NCI-H146 treated with DMSO at 0.1 percent for 48 hours (cell line): ENCODE data around the gene CRACR2B.

Experiments used
- DNase-seq: peaks from one replicate; lab custom pipeline; 2025; ENCODE audit not compliant: unreplicated experiment; lab: John Stamatoyannopoulos, UW

The CRACR2B gene

DNA sequence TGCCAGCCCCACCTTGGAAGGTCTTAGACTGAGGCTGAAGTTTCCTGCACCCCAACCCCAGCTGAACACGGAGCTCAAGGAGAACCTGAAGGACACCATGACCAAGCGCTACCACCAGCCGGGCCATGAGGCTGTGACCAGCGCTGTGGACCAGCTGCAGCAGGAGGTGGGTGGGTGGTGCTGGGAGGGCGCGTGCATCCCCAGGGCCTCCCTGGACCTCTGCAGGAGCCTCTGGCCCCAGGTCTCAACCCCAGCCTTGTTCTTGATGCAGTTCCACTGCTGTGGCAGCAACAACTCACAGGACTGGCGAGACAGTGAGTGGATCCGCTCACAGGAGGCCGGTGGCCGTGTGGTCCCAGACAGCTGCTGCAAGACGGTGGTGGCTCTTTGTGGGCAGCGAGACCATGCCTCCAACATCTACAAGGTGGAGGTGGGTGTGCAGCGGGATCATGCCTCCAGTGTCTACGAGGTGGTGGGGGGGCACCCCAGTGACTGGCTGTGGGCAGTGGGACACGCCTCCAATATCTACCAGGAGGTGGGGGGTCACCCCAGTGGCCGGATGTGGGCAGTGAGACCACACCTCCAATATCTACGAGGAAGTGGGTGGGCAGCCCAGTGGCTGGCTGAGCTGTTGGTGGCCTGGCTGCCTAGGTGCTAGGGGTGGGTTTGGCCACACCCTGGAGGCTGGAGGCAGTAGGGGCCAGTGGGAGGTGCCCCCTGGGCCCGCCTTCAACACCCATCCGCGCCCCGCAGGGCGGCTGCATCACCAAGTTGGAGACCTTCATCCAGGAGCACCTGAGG is 9.7 kb downstream of the CRACR2B start:
- no peak for DNase-seq

DNA sequence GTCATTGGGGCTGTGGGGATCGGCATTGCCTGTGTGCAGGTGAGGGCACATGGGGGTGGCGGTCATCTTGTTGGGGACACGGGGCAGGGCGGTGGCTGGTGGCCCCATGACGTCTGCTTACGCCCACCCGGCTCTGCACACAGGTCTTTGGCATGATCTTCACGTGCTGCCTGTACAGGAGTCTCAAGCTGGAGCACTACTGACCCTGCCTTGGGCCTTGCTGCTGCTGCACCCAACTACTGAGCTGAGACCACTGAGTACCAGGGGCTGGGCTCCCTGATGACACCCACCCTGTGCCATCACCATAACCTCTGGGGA is 10.2 kb downstream of the CRACR2B start:
- no peak for DNase-seq

DNA sequence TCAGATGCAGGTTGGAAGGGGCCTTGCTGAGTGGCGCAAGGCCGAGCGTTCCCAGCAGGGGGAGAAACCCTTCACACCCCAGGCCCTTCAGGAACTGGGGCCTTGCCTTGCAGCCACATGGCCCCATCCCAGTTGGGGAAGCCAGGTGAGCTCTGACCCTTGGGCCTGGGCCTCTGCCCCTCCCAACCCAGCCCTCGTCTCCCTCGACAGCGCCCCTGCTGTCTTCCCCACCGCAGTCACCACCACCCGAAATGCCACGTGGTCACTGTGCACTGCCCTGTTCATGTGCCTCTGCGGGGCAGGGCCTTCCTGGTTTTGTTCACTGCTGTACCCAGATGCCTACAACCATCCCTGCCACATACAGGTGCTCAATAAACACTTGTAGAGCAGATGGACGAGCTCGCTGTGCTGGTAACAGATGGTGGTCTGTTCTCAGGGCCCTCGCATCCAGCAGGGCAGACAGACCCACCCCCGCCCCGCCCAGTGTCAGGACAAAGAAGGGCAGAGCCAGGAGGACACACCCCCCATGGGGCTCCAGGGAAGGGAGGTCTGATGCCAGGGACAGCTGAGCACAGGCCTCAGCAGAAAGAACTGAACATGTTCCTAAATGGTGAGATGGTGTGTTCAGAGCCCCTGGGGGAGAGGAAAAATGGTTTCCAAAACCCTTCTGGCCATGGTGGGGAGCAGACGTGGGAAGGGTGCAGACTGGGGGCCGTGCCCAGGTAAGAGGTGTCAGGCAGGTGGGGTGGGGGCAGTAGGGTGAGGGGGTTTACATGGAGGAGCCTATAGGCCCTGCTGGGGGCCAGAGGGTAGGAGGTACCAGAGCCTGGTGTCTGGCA is 10.9 kb downstream of the CRACR2B start:
- DNase-seq, result no peak

DNA sequence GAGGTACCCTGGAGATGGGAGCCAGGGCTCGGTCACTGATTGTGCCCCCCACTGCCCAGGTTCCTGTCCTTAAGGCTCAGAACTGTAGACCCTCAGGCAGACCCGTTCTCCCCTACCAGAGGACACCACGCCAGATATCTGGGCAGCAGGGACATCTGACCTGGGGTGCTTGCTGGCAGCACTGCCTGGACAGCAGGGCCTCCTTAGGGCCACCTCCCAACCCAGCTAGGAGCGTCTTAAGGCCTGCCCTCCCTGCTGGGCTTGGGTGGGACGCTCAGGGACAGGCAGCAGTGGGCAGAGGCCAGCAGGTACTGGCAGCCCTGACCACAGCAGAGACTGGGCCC is 11.5 kb downstream of the CRACR2B start:
- no peak for DNase-seq

DNA sequence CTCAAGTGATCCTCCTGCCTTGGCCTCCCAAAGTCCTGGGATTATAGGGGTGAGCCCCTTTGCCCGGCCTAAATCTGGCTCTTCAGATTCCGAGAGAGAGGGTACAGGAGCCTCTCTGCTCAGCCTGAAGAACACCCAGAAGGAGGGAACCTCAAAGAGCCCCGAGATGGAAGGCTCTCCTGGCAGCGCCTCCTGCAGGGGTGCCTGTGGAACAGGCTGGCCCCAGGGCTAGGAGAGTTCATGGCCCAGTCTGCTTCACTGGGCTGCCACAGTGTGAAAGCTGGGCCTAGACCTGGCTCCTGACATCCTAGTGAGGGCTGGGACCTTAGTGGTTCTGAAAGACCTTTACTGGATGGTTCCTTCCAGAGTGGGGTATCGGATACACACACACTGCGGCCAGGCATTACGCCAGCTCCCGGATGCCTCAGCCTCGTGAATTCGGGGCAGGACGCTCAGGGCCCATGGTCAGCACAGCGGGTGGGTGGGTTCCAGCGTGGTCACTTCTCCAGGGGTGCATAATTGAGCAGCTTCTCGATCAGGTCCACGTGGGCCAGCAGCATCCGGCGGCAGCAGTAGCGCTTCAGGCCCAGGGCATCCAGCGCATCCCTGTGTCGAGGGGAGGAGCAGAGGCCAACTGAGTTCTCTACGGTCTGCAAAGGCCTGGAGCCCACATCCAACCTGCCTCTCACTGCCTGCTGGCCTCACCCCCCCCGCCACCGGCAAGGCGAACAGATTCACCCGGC is 12.3 kb downstream of the CRACR2B start:
- DNase-seq, result no peak

DNA sequence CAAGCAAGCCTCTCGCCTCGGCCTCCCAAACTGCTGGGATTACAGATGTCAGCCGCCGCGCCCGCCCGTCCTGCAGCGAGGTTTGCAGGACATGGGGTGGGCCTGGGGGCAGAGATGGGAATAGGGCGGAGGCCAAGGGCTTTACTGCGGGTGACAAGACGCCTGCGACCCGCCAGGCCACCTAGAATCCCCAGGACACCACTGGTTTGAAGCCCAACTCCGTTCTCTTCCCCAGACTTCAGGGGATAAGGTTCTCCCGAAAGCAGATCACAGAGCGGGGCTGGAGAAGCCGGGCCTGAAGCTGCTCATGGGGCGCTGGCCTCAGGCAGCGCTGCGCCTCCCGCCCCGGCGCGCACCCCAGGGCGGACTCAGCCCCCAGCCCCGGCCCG is 14.3 kb downstream of the CRACR2B start:
- DNase-seq, result no peak

DNA sequence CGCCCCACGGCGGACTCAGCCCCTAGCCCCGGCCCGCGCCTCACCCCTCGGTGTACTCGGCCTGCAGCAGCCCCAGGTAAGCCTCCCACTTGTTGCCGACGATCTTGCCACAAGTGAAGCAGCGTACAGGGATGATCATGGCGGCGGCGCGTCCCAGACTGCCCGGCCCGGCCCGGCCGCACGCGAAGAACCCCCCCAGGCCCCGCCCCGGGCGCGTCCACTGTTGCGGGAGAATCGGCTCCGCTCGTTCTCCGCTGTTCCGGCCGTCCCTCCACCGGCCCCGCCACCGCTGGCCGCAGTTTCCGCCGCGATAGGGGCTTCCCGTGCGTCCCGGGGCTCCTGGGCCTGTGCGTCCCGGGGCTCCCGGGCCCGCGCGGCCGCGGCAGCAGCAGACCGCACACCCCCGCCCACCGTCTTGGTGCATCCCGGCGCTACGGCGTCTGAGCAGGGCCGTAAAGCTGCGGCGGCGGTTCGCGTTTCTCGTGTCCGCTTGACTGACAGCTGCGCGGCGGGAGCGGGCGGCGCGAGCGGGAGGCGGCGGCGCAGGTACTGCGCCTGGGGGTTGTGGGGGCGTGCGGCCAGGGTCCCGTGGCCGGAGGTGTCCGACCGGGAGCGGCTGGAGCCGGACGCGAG is 14.8 kb downstream of the CRACR2B start, which contains the start of the genes POLR2L and TSPAN4:
POLR2L (minus strand) TSS at position 160 of the 633 bp plus-strand sequence; CDS start at position 139, 21 bp downstream.
TSPAN4 (plus strand) TSS at position 483 of the 633 bp plus-strand sequence. CDS start 7,453 bp downstream, outside the sequence.
- peak; percentile 61 for DNase-seq

DNA sequence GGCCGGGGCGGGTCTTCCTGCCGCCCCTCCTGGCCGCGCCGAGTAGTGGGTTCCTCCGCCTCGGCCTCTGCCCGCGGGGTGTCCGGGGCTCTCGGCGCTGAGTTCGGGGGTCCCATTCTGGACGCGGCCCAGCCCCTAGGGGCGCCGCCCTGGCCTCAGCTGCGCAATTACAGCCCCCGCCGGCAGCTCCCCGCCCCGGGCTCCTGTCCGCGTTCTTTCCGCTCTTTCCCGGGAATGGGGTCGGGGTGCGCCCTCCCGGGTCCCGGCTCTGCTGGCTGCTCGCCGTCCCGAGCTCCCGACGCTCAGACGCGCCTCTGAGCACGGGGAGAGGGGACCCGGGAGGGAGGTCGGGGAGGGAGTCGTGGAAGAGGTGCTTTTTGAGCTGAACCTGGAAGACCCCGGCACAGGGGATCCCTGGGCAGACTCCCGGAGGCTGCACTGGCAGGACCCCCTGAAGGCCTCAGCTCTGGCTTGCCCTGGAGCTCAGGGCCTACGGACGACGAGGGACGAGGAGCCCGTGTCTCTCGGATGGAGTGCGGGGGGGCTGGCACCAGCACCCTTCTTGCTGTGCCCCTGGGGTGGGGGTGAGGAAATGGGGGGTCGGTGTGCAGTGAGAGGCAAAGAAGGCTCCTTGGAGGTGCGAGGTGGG is 15.5 kb downstream of the CRACR2B start:
- DNase-seq, result no peak

DNA sequence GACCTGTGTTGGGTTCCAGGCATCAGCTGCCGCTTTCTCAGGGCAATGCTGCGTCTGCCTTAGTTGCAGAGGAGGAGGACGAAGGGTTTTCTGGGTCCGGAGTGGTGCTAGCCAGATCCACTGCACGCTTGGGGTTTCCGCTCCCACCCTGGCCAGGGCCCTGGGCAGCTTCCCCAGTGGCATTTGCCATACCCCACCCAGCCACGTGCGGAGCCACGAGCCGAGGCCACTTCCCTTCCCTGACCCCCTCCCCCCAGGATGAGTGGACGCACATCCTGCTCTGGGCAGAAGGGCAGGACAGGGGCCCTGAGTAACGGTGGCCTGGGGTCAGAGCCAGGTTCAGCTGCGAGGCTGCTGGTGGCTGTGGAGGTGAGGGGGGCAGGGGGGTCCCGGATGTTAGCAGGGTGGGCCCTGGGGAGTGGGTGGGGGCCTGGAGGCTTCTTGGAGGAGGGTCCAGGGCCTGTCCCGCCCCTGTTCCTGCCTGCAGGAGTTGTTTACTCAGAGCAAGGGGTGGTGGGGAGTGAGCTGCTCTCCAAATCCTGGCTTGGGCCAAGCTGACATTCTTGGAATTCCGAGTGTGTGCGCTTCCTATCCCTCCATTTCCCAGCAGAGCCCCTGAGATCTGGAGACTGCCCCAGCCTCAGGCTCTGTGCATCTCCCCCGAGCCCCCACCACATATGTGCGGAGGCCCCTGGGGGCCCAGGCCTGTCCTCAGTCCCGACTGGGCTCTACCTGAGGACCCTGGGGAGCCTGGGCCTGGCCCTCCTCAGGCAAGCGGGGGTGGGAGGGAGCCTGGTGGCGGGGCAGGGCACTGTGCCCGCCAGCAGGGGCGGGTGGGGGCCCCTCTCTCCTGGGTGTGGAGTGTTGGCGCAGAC is 16.3 kb downstream of the CRACR2B start:
- no peak for DNase-seq

DNA sequence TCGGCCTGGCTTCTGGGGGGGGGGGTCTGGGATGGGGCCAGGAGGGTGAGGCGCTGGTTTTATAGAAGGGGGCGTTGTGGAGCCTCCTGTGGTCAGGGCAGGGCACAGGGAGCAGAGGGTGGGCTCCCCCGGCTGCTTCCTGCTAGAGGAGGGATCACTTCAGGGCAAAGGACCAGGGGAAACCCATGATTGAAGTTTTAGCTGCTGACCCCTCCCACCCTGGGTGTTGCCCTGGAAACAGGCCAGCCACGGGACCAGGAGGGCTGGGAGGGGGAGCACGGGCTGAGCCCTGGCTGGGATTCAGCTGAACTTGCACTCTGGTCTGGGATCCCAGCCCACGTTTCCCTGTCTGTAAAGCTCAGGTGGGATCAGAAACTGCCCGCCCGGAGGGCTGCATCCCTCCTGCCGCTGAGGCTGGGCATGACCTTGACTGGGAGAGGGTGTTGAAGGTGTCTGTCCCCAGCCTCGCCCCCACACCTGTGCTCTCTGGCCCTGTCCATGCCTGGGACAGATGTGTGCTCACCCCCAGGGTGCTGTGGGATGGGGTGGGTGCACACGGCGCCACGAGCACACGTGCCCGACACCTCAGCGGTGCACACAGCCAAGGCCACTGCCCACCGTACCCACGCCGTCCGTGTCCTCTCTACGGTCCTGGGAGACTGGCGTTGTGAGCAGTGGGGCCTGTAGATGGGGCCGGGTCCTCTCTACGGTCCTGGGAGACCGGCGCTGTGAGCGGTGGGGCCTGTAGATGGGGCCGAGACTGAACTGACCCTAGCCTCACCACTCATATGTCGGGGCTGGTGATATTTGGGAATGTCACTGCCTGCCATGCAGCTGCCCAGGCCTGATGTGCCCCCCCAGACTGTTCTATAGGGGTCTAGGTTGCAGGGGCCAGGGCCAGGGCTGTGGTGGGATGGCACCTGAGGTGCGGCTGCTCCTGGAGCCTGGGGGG is 17.2 kb downstream of the CRACR2B start:
- no peak for DNase-seq

DNA sequence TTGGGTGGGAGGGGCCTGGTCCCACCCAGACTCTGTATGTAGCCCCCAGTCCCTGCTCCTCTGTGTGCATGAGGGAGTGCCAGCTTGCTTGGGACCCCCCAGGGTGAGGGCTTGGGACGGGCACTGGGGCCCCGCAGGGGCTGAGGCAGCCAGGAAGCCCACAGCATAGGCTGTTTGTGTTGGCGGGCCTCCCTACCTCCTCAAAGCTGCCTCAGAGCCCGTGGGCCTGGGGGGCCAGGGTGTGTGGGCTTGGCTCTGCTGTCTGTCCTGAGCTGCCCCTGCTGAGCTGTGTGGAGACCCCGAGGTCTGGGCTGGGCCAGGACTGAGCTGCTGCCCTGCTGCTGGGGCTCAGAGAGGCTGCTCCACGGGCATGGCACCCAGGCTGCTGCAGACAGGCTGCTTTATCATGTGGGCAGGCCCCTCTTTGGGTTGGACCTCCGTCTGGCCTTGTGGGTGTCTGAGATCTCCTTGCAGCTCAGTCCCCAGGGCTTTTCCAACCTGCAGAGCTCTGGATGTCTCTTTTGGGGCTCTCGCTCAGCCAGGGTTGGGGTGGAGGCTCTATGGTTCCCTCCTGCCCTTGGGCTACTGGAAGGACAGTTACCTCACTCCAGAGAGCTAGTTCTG is 18.3 kb downstream of the CRACR2B start:
- no peak for DNase-seq

DNA sequence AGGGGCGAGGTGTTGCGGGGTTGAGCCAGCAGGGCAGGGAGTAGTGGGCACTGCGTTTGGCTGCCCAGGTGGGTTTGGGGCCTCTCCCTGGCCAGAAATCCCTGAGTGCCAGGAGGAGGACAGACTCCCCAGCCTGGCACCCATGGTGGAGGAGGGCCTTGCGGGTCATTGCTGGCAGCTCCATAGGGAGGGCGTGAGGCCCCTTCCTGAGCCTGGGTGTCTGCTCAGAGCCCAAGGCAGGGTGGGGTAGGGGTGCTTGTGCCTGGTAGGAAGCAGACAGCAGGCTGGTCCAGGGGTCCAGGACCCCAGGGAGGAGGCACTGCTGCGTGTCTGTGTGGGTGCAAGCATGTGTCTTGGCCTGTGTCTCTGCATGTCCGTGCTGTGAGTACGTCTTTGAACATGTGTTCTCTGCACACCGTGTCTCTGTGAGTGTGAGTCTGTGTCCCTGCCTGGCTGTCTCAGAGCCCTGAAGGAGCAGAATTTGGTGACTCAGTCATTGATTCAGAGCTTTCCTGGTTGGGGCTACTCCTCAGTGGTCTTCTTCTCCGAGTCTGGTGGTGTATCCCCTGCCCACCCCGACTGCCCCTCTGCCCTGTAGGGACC is 18.9 kb downstream of the CRACR2B start:
- no peak for DNase-seq

DNA sequence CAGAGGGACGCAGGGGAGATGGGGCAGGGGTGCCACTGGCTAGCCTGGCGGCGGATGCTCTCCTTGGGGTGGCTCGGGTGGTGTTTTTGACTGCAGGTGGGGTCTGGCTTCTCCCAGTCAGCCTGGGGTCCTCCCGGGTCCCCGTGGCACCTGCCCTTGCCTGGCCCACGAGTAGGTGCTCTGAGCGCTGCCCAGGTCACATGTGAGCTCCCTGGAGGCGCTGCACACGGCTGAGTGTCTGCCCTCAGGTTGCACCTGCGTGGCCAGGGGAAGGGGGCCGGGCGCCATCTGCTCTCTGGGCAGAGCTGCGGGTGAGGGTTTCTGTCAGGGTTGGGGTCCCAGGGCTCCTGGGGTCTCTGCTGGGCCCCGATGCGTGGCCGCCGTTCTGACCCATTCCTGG is 20.2 kb downstream of the CRACR2B start:
- no peak for DNase-seq

DNA sequence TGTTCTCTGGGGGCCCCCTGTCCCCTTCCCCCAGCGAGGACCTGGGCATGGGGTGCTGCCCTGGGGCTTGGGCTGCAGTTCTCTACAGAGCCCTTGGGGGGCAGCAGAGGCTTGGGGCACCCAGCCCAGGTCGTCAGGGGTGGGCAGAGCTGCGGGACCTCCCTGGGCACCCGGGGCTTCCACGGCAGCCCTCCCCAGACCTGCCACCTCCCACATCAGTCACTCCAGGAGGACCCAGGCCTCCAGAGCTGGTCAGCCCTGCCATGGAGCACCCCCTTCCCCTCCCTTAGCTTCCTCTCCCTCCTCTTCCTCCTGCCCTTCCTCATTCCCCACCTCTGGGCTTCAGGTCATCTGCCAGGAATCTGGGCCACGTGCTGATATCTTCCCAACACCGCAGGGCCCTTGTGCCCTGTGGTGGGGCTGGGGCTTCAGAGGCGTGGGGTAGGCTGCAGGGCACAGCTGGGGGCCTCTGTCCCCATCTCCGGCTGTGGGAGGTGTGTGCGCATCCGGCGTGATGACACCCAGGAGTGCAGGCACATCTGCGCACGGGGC is 20.7 kb downstream of the CRACR2B start:
- DNase-seq, result no peak

DNA sequence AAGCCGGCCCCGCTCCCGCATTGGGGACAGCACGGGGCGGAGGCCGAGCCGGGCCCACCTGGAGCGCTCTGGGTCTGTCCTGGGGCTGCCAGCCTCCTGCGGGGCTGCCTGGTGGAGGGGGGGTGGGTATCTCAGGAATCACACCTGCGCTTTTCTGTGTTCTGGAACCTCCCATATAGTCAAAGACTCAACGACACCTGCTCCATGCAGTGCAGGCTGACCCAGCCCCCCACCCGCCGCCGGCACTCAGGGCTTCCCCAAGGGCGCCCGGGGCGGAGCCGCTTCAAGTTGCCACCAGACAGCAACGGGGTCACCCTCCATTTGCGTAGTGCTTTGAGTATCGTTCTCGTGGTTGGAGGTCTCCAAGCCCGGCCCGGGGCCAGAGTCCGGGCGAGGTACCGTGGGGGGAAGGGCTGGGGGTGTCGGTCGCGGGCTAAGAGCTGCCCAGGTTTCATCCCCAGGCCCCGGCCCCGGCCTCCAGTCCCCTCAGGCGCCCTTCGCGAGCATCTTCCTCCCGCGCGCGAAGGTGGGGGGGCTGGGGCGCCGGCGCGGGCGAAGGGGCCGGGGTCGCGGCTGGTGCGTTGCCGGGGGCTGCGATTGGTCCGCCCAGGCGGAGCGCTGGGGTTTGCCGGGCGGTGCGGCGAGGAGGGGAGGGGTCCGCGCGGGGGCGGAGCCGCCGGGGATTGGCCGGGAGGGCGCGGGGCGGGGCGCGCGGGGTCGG is 21.5 kb downstream of the CRACR2B start:
- peak; percentile 35 for DNase-seq

DNA sequence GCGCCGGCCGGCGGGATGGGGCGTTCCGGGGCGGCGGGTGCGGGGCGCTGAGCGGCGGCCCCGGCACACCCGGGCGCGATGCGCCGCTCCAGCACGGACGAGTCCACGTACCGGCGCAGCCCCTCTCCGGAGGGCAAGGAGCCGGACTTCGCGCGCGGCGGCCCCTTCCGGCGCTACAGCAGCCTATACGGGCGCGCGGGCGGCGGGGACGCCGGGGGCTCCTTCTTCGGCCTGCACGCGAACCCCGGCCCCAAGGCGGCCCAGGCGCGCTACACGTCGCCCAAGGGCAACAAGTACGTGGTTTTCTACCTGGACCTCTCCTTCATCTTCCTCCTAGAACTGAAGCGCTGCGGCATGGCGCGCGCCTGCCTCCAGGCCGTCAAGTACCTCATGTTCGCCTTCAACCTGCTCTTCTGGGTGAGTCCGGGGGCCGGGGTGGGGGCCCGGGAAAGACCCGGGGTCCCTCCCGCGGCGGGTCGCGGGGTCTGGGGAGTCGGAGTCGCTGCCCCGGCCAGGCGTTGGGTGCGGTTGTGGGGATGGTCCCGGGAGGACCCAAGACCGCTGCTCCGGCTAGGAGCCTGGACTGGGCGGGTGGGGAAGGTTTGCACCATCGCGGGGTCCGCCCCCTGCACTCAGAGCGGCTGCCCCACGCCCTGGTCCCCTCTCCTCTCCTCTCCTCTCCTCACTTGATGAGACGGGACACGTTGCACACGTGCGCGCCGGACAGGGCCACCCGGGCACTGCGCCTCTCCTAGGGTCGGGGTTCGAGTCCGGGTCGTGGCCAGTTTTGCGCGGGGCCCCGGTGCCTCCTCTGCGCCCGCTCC is 22.4 kb downstream of the CRACR2B start:
- no peak for DNase-seq
